Activated CD8-positive, alpha-beta memory T cell treated with anti-CD3 and anti-CD28 coated beads for 4 hours (primary cell): ENCODE measurements around the gene MYL9.

ENCODE experiments used
- DNase-seq, 2 donors: peaks; one replicate each; pipeline ENCODE4 v3.0.0-alpha.2; 2020; ENCODE audit warnings: low read depth in 2 of 2

Gene MYL9

GRCh38 chr20:36525620-36526365 is 15.5 kb upstream of the MYL9 start:
- no peak for DNase-seq

GRCh38 chr20:36526521-36527011 is 14.8 kb upstream of the MYL9 start:
- no peak for DNase-seq

GRCh38 chr20:36527331-36528125 is 13.8 kb upstream of the MYL9 start:
- DNase-seq, result no peak

- no peak for DNase-seq
Measured at GRCh38 chr20:36528176-36528874, 13.0 kb upstream of the MYL9 start.

GRCh38 chr20:36528875-36529417 is 12.4 kb upstream of the MYL9 start:
- DNase-seq, result no peak

- DNase-seq, result no peak
Measured at GRCh38 chr20:36532388-36532787, 8.9 kb upstream of the MYL9 start.

- DNase-seq, result no peak
Measured at GRCh38 chr20:36532822-36533221, 8.5 kb upstream of the MYL9 start.

- DNase-seq, result no peak
Measured at GRCh38 chr20:36538026-36538722, 3.1 kb upstream of the MYL9 start.

- no peak for DNase-seq
Measured at GRCh38 chr20:36540551-36541211, 638 bp upstream of the MYL9 start.

- DNase-seq, result no peak
Measured at GRCh38 chr20:36541768-36542488, 609 bp downstream of the MYL9 start.

- DNase-seq, result no peak
Measured at GRCh38 chr20:36542516-36543183, 1.3 kb downstream of the MYL9 start.

- DNase-seq, result no peak
Measured at GRCh38 chr20:36543184-36544133, 2.1 kb downstream of the MYL9 start.

GRCh38 chr20:36544134-36545018 is 3.1 kb downstream of the MYL9 start:
- DNase-seq, result no peak

GRCh38 chr20:36546111-36546736 is 4.9 kb downstream of the MYL9 start:
- DNase-seq, result no peak

- no peak for DNase-seq
Measured at GRCh38 chr20:36547186-36548005, 6.1 kb downstream of the MYL9 start.

- DNase-seq, result no peak
Measured at GRCh38 chr20:36548006-36548315, 6.6 kb downstream of the MYL9 start.
